Kidney epithelial cell (primary cell): ENCODE data around the gene GALNT1. TPM values are rescaled to one million over a fixed set of nuclear protein-coding genes. Genes with fewer than 3 reads are reported as not detected.

Experiments
- DNase-seq: peaks from one replicate; pipeline ENCODE4 v3.0.0-alpha.2; 2010; ENCODE audit warnings: low read depth
- H3K27me3 ChIP-seq: 2 replicates; pipeline ENCODE4 v1.6.0; 2011; ENCODE audit warnings: low read length; ENCODE audit not compliant: control insufficient read depth, insufficient read depth
- H3K36me3 ChIP-seq: 2 replicates; pipeline ENCODE4 v1.5.1; 2011; ENCODE audit warnings: low read length; ENCODE audit not compliant: control insufficient read depth, insufficient read depth
- H3K4me3 ChIP-seq: 2 replicates; pipeline ENCODE4 v1.5.1; 2011; ENCODE audit warnings: low read depth, mild to moderate bottlenecking, control low read depth, low read length
- total RNA-seq: library from RNA; depleted of rRNA; stranded (reverse); fragments of >200 nt; gene quantifications from 2 replicates; pipeline ENCODE4 v1.2.3, GENCODE V29; 2015
- TF ChIP-seq, protein P1 (sequence below): IDR thresholded peaks from 2 replicates; pipeline ENCODE4 v1.5.1; 2011; ENCODE audit warnings: mild to moderate bottlenecking, moderate library complexity, low read length, control low read depth, inconsistent platforms; ENCODE audit not compliant: insufficient read depth, poor library complexity, severe bottlenecking

The GALNT1 gene
- total RNA-seq, 1 donor from 2014 or later, result 53.2 TPM

DNA sequence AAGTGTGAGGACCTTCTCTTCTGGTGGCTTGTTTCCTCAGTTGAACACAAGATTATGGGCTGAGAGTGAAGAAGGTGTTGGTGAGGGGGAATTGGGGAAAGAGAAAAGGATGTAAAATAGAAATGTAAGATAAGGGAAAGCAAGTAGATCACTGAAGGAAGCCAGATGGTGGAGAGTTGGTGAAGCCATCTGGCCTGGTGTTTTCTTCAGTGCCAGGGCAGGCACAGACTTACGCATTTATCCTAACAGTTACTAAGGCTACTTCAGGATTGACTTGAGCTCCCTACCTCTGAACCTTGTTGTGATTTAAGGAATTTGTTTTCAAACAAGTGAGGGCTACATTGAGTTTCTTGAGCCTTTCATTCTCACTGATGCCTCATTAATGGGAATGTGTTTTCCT, 113.8 kb downstream of the GALNT1 start:
- H3K36me3 ChIP-seq, result no peaks in the 10 kb centered on the region
- H3K27me3 ChIP-seq, result no peaks in the 10 kb centered on the region
- DNase-seq, result no peak
- H3K4me3 ChIP-seq, result no peak overlapping the region
- TF ChIP-seq, protein P1, sequence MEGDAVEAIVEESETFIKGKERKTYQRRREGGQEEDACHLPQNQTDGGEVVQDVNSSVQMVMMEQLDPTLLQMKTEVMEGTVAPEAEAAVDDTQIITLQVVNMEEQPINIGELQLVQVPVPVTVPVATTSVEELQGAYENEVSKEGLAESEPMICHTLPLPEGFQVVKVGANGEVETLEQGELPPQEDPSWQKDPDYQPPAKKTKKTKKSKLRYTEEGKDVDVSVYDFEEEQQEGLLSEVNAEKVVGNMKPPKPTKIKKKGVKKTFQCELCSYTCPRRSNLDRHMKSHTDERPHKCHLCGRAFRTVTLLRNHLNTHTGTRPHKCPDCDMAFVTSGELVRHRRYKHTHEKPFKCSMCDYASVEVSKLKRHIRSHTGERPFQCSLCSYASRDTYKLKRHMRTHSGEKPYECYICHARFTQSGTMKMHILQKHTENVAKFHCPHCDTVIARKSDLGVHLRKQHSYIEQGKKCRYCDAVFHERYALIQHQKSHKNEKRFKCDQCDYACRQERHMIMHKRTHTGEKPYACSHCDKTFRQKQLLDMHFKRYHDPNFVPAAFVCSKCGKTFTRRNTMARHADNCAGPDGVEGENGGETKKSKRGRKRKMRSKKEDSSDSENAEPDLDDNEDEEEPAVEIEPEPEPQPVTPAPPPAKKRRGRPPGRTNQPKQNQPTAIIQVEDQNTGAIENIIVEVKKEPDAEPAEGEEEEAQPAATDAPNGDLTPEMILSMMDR, result no peak

DNA sequence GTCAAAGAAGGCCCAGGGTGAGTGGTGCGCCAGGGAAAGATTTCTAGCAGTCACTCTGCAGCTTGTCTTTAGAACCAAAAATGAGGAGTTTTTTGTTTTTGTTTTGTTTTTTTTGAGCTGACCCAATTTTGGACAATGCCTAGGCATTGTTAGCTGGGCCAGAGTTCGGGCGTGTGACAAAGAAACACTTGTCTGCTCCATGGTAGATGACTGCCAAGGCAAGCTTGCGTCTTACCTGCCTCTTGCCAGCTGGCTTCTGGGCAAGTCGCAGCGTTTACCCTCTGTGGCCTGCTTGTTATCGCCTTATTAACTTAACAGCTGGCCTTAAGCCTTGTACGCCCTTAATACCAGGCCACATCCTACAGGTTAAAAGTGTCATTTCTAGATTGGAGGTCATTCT, 114.3 kb downstream of the GALNT1 start:
- no peak for DNase-seq
- H3K27me3 ChIP-seq, result no peaks in the 10 kb centered on the region
- TF ChIP-seq, protein P1, result no peak
- H3K4me3 ChIP-seq, result no peak overlapping the region
- H3K36me3 ChIP-seq, result no peaks in the 10 kb centered on the region

DNA sequence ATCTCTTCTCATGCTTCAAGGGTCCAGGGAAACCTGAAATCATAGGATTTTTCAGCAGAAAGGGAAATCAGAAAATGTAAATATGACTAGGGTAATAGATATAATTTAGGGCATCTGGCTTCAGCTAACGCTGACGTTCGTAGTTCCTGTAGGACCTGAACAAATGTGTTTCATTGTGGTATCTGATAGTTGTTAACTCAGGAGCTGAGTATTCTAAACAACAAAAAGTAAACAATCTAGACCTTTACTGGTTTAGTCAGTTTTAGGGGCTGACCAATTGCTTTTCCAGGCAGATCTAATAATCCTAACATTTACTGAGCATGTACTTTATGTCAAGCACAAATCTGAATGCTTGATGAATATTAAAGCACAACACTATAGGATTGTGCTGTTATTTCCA, 114.8 kb downstream of the GALNT1 start:
- TF ChIP-seq, protein P1, result no peak
- H3K4me3 ChIP-seq, result no peak overlapping the region

DNA sequence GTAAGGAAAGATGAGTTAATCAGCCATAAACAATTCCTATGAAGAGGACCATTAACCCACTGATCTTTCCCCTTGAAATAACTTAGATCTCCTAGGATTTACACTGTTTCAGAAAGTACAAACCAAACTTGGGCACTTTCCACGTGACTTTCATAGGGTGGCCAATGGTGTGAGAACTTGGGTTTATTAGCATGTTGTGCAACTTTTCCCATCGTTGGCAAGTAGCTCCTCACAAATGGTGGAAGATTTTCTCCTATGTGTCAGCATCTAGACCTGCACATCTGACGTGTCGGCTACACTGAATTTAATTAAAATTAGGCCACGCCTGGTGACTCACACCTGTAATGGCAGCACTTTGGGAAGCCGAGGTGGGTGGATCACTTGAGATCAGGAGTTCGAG, 116.3 kb downstream of the GALNT1 start:
- no peak for DNase-seq

More for the DNA sequence above, 114.8 kb downstream of the GALNT1 start:
- no peak for DNase-seq
- Histone ChIP-seq H3K36me3 (no peaks in the 10 kb centered on the region), H3K27me3 (no peaks in the 10 kb centered on the region)

DNA sequence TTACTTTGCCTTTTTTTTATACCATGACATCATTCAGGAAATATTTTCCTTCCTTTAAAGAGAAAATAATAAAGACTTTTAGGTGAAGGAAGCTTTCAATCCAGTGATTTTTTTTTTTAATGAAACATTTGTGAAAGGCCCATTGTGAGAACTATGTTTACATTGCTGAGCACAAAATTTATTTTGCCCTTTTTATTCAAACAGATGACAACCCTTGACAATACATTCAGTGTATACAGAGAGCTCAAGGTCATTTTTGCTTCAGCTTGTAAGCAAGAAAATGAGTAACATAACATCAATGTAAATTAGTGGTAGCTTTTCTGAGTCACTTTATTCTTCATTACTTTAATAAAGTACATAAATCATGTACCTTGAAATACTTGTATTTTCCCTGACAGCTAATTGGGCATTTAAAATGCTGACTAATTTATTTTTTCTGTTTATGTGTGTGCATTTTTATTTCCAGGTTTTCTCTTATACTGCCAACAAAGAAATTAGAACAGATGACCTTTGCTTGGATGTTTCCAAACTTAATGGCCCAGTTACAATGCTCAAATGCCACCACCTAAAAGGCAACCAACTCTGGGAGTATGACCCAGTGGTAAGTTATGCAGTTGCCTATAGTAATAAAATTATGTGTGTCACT, 121.6 kb downstream of the GALNT1 start:
- TF ChIP-seq, protein P1, result no peak
- no peak for DNase-seq
- Histone ChIP-seq H3K36me3 (no peaks in the 10 kb centered on the region), H3K27me3 (no peaks in the 10 kb centered on the region), H3K4me3 (no peak overlapping the region)

More for the DNA sequence above, 116.3 kb downstream of the GALNT1 start:
- Histone ChIP-seq H3K4me3 (no peak overlapping the region), H3K36me3 (no peaks in the 10 kb centered on the region), H3K27me3 (no peaks in the 10 kb centered on the region)
- TF ChIP-seq, protein P1, result no peak

DNA sequence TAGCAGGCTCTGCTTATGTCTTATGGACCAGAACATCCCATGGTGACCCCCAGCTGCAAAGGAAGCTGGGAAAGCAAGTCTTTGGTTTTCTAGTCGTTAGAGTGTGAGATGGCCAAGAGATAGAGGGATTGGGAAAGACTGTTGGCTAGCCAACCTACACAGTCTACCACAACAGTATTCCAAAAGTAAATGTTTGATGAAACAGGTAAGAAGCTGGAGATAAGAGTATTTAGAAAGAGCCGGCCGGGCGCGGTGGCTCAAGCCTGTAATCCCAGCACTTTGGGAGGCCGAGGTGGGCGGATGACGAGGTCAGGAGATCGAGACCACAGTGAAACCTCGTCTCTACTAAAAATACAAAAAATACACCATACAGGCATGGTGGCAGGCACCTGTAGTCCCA, 124.4 kb downstream of the GALNT1 start:
- Histone ChIP-seq H3K27me3 (no peaks in the 10 kb centered on the region), H3K4me3 (no peak overlapping the region), H3K36me3 (no peaks in the 10 kb centered on the region)
- DNase-seq, result no peak
- TF ChIP-seq, protein P1, result no peak
